HG02610 (cell line): Measurements from ENCODE around the gene TTLL12.
A peak's percentile ranks its signal among the peaks of the same experiment; 100 is the strongest.

Experiments used
- ATAC-seq: cut with Tn5 transposase; IDR thresholded peaks from one replicate; pipeline ENCODE4 v1.9.1; 2021; ENCODE audit warnings: mild to moderate bottlenecking, moderate library complexity; ENCODE audit not compliant: unreplicated experiment

TTLL12 gene

DNA sequence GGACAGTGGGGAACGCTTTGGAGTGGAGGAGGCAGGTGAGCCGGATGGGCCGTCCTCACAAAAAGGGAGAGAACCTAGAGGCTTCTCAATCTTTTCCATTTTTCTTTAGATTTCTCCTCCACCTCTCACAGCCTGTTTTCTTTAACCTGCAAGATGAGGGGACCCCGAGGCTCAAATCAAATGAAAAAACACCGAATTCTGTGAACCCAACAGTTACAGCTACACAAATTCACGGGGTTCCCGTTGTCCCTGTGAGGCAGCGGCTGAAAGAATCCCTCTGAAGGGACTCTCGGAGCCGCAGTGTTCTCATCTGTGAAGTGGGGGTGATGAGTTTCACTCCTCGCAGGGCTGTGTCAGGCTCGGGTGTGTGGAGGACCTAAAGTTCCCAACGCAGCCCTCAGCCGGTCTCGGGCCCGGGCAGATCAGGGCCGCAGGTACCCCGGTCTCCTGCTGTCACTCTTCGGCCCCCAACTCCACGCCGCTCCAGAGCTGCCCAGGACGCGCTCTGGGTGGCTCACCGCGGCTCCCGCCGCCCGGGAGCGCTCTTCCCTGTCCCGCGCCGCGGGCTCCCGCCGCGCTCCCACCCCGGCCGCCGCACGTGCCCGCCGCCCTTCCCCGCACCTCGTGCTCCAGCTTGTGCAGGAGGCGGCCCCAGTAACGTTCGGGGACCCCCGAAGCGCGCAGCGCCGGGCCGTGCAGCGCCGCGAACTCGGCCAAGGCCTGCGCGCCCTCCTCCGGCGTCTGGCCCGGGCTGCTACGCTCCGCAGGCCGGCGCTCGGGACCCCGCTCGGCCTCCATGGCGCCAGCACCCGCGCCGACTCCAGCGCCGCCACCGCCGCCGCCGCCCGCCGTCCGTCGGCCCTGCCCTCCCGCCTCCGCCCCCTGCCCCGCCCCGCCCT, at the start of gene TTLL12:
TTLL12 (minus strand) TSS at position 863 of the 899 bp plus-strand sequence; CDS start at position 798, 65 bp downstream.
- ATAC-seq, result peak; percentile 31

DNA sequence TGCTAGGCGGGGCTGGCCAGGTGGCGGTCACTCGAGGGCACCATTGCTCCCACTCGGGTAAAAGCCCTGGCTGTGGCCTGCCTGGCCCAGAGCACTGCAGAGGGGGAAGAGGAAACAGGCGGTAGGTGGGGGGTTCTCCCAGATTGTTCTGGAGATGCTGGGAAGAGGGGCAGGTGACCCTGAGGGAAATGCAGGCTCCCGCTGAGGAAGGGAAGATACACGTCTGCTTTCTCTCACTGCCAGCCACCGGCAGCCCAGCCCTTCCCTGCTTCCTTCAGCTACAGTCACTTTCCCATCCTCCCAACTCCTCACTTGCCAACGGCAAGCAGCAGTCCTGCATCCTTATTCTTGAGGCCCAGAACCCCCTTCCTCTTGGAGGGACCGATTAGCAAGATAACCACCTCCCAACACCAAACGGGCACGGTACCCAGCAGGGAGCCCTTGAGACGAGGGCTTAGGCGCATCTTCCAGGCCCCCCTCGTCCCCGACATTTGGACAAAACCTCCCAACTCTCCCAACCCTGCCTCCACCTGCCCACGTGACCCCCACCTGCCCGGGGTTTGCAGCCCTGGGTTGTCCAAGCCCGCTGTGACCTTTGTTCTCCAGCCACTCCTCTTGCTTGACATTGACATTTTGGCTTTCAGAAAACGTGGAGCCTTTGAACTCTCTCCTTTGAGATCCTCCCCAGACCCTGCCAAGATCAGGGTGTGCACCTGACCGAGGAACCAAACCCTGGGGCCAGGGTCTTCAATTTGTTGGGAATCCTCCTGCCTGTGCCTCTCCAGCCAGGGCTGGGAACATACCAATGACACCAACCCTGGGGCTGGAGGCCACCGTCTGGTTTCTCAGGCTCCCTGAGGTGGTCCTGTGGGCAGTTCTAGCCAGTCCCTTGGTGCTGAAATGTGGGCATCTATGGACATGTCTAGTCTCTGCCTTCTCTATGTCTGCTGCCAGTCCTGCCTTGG, 48.8 kb upstream of the TTLL12 start:
- ATAC-seq, result no peak

DNA sequence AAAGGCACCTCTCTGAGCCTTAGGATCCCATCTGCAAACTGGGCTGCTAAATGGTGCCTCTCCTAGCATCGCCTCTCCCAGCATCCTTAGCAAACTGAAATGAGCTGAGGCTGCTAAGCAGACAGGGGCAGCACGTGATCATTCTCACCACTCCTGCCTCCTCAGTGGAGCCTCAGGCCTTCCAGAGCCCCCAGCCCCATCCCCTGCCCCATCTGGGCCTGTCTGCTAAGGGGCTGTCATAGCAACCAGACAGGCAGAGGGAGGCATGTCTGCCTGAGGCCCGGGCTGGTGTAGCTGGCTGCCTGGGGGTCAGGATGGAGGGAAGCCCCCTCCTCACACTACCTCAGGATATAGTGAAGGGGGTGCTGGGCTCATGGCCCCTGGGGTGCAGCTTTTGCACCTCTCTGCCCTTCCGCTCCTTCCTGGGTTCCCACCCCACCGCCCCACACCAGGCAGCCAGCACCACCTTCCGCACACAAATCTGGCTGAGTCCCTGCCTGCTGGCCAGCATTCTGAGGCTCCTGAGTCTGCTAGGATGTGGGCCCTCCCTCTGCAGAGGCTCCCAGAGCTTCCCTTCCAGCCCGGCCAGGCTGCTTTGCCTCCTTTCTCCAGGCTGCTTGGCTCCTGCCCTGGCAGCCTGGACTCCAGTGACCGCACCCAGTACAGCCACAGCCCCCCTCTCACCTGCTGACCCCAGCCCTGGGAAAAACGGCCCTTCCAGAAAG, 47.5 kb upstream of the TTLL12 start:
- no peak for ATAC-seq

GRCh38 chr22:43233529-43233928, 46.6 kb upstream of the TTLL12 start:
- ATAC-seq, result no peak

DNA sequence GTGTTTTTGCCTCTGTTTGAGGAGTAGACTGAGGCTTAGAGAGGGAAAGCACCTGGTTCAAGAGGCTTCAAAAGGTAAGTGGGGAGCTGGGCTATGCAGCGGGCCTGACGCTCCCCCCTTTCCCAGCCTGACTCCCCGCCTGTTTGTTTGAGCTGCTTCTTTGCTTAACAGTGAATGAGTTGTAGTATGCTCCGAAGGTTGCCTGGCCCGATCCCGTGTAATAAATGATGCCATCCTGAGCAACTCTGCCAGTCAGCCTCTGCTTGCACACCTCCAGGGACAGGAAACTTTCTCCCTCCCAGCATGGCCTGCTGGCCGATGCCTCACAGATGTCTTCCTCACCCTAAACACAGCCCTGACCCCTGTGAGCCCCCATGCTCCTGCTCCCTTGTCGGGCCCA, 45.5 kb upstream of the TTLL12 start:
- ATAC-seq, result no peak

GRCh38 chr22:43231724-43232034, 44.7 kb upstream of the TTLL12 start:
- no peak for ATAC-seq

DNA sequence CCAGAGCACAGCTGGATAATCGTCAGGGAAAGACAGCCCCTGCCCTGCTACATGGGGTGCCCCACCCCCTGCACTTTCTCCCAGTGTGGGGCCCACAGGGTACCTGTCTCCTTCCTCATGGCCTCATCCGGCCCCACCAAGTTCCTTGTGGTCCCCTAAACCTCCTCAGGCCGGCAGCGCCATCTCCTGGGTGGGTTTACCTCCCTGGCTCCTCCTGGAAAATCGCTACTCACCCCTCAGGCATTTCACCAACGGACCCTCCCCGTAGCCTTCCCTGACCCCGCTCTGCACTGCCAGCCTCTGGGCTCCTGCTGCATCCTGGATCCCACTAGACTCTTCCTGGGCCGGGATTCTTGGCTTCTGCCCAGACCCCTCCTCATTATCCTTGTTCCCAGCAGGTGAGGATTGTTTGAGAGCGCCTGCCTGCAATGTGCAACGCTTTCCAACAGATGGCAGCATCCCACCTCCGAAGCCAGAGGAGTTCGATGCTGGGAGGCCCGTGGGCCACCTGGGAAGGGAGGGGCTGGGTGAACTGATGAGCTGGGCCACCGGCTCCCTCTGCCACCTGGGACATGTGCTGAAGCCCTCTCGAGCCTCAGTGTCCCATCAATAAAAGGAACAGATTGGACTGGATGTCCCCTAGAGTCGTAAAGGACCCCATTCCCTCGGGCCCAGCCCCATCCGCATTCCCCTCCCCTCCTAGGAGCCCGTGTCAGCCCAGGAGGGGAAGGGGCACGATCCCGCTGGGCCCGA, 44.2 kb upstream of the TTLL12 start:
- no peak for ATAC-seq

- no peak for ATAC-seq
These were observed 43.6 kb upstream of the TTLL12 start for GRCh38 chr22:43230571-43230970.

DNA sequence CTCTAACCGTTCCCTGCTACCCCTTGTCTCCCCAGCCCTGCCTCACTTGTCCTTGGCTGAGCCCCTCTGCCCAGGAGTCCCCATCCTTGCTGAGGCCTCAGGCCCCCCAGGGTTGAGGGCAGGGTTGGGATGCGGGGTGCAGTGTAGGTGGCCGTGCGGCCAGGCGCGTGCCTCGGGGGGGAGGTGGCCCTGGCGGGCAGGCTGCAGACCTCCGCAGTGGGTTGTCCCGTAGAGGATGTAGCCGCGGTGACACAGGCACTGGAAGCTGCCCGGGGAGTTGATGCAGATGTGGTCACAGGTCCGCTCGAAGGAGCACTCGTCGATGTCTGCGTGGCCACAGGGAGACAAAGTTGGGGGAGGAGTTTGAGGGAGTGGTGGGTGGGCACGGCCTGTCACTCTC, 41.9 kb upstream of the TTLL12 start:
- ATAC-seq, result no peak

- no peak for ATAC-seq
These were observed 41.4 kb upstream of the TTLL12 start for GRCh38 chr22:43228330-43228729.

DNA sequence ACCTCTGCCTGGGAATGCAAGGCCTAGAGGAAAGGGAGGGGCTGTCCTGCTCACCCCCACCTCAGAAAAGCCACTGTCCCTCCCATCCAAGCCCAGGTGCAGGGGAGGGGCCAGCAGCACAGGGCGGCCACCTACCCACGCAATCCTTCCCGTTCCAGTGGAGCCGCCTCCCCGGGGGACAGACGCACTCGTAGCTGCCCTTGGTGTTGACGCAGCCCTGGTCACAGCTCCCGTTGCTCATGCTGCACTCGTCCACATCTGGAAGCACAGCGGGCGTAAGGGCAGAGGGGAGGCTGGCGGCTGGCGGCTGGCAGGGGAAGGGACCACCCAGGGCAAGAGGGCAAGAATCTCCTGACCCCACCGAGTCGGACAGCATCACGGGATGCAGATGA, 40.3 kb upstream of the TTLL12 start:
- no peak for ATAC-seq

GRCh38 chr22:43226377-43227238, 39.7 kb upstream of the TTLL12 start:
- no peak for ATAC-seq

DNA sequence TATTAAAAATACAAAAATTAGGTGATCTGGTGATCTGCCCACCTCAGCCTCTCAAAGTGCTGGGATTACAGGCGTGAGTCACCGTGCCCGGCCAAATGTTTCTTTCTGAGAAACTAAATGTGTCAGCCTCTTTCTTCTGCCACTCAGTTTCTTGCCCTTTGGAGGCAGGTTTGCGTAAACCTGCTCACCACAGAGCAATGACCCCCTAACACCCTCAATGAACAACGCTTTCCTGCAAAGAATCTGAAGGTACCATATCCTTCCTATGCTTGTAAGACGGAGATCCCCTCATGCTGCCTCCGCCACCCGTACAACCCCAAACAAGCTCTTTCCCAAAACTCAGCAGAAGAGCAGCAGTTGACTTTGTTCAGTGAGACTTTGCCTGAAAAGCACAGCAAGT, 38.7 kb upstream of the TTLL12 start:
- ATAC-seq, result no peak

GRCh38 chr22:43222987-43223386, 36.1 kb upstream of the TTLL12 start:
- no peak for ATAC-seq

- no peak for ATAC-seq
These were observed 35.3 kb upstream of the TTLL12 start for GRCh38 chr22:43222262-43222661.

DNA sequence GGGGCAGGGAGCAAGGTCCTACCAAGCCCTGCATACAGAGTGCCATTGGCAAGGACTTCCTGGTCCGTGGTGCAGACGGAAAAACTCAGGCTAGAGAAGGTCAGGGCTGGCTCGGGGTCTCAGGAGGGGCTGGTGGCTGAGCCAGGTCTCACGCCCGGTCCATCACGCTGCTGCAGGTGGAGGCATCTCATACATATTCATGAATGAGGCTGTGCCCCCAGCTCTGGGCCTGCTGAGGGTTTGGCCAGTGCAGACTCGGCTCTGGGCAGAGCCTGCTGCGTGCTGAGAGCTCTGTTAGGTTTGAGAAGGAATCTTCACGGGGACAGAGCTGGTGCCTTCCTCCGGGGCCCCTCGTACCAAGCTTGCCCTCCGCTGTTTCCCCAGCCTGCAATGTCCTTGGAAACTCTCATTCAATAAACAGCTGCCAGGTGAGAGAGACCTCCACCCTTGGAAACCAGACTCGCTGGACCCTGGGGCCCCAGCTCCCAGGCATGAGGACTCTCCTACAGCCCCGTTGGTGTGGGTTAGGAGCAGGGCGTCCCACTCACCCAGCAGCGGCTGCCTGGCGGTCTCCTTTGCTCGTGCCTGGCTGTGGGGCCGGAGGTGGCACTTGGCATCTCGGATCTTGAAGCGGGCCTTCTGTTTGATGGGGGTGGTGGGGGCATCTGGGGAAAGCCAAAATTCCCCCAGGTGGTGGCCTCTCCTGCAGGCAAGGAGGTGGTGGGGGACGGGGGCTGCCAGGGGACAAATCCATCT, 33.9 kb upstream of the TTLL12 start:
- ATAC-seq, result no peak

DNA sequence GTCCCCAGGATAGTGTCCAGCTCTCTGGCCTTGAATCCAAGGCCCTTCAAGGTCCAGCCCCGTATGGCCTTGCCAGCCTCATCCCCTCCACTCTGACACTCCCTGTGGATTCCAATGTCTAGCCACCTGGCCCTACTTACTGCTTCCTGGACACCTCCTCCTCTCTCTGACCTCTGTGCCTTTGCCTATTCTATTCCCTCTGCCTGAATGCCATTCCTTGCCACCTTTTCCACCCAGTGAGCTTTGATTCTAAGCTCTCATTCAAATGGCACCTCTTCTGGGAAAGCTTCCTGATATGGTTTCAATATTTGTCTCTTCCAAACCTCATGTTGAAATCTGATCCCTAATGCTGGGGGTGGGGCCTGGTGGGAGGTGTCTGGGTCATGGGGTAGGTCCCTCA, 31.9 kb upstream of the TTLL12 start:
- ATAC-seq, result no peak

GRCh38 chr22:43217285-43218030, 30.5 kb upstream of the TTLL12 start:
- ATAC-seq, result no peak
